Rectal smooth muscle tissue (tissue), 1 donor: ENCODE data around the gene LY6G6F.

Experiments
- H3K27ac ChIP-seq: one replicate; pipeline ENCODE4 v1.7.0; 2013; ENCODE audit warnings: low read depth, low read length, inconsistent platforms
- H3K27me3 ChIP-seq: one replicate; pipeline ENCODE4 v1.7.0; 2013; ENCODE audit warnings: low read length; ENCODE audit not compliant: control insufficient read depth, insufficient read depth
- H3K36me3 ChIP-seq: one replicate; pipeline ENCODE4 v1.7.0; 2013; ENCODE audit warnings: low read length; ENCODE audit not compliant: control insufficient read depth, insufficient read depth
- H3K4me1 ChIP-seq: one replicate; pipeline ENCODE4 v1.7.0; 2013; ENCODE audit warnings: low read length; ENCODE audit not compliant: control insufficient read depth, insufficient read depth
- H3K4me3 ChIP-seq: one replicate; pipeline ENCODE4 v1.7.0; 2013; ENCODE audit warnings: low read length
- H3K9ac ChIP-seq: one replicate; pipeline ENCODE4 v1.7.0; 2013; ENCODE audit warnings: low read length

The LY6G6F gene

DNA sequence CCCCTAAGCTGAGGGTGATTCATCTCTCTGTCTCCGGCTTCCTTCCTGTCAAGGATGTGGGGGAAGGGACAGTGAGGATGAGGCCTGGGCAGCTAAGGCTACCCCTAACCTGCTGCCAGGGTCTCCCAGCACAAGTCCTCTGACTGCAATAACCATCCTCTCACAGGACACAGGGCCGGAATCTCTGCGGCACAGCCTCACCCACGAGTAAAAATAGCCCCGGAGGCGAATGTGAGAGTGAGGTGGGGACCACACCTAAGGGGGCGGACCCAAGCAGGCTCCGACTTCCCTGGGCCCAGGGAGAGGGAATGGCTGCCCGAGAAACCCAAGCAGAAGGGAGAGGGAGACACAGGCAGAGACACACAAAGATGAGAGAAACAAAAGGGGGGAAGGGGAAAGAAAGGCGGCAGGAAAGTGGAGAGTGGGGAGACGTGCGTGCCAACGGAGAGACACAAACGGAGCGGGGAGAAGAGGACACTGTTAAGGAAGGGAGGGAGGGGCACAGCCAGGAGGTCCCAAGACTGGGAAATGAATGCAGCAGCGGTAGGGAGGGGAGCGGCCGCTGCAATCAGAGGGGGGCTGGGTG lies 28.2 kb downstream of the LY6G6F start:
- Histone ChIP-seq H3K4me1 (peaks cover 15% of the 10 kb centered on the region), H3K27me3 (no peaks in the 10 kb centered on the region), H3K27ac (peak overlapping the region; percentile 92), H3K4me3 (peak overlapping the region; percentile 98), H3K36me3 (peaks cover 24% of the 10 kb centered on the region), H3K9ac (peak overlapping the region; percentile 97)

DNA sequence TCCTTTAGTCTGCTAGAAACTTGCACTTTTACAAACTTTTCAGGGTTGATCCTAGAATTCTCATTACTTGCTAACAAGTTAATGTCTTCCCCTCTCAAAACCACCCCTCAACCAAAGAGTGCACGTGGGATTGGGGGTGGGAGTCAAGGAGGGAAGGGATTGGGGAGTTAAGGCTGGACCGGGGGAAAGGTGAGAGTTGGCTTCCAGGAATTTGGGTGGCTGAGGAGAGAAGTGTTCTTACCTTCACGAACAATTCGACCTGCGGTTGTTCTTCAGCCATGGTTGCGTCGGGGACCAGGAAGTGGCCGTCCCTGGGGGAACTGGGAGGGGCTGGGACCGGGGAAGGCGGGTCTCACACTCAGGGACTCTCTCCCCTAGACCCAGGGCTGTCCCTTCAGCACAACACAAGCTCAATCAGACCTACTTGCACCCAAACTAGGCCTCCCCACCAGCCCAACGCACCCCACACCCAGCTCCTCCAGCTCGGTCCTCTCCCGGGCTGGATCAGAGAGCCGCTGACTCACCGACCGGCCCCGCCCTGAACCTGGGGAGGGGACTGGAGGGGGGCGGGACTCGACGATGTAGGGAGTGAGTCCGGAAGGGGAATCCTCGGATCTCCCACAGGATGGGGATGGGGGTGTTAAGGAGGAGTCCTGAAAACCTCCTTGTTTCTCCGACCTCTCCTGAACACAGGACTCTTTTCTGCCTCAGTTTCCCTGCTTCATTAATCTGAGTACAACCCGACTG lies 29.5 kb downstream of the LY6G6F start, which contains the start of gene CLIC1:
CLIC1 (minus strand) TSS at position 510 of the 747 bp plus-strand sequence; CDS start at position 280, 230 bp downstream.
- Histone ChIP-seq H3K27ac (peak within 1 kb of the TSS; percentile 92), H3K4me1 (peaks cover 15% of the 10 kb centered on the region), H3K4me3 (peak within 1 kb of the TSS; percentile 98), H3K9ac (peak within 1 kb of the TSS; percentile 97), H3K36me3 (peaks cover 24% of the 10 kb centered on the region), H3K27me3 (no peaks in the 10 kb centered on the region)

DNA sequence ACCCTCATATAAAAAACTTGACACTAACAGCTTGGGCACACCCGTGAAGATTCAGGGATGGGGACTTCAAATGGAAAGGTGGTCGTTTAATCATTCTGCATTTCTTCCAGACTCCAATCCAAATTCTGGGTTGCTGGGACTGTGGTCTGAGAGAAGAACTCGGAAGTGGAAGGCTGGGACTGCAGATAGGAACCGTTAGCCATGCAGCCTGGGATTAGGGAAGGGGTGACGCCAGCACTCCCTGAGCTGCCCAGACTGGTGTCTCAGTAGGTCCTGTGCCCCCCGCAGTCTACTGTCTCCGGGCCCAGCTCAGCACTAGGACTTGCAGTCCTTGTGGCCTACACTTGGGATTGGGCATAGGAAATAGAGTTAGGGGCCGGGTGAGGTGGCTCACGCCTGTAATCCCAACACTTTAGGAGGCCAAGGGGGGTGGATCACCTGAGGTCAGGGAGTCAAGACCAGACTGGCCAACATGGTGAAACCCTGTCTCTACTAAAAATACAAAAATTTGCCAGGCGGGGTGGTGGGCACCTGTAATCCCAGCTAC lies 30.2 kb downstream of the LY6G6F start:
- H3K27ac ChIP-seq = peak overlapping the region; percentile 92
- H3K4me1 ChIP-seq = peaks cover 15% of the 10 kb centered on the region
- H3K36me3 ChIP-seq = peaks cover 20% of the 10 kb centered on the region
- peak overlapping the region; percentile 98 for H3K4me3 ChIP-seq
- no peaks in the 10 kb centered on the region for H3K27me3 ChIP-seq
- H3K9ac ChIP-seq = no peak overlapping the region

DNA sequence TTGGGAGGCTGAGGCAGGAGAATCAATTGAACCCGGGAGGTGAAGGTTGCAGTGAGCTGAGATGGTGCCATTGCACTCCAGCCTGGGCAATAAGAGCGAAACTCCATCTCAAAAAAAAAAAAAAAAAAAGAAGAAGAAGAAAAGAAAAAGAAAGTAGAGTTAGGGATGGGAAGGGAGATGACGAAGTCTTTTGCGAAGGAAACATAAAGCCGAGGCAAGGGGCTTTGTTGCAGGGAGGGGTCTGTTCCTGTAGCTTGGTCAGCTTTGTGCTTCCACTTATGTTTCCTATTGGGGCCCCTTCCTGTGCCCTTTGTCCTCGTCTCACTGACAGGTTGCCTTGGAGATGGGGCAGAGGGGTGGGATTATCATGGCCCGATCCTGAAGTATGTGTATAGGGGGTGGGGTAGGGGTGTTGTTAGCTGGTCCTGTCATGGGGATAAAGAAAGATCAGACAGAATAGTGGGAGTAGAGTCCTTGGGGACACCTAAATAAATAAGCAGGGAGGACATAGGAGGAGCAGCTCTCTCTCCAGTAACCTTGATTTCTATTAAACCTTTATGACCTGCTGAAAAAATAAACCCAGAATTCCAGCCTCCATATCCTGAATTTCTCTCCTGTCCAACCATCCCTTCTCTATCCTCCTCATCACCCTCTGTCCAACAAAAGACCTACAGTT lies 30.8 kb downstream of the LY6G6F start:
- Histone ChIP-seq H3K27me3 (no peaks in the 10 kb centered on the region), H3K36me3 (peaks cover 14% of the 10 kb centered on the region), H3K4me1 (peaks cover 15% of the 10 kb centered on the region), H3K4me3 (peak overlapping the region; percentile 39), H3K9ac (no peak overlapping the region), H3K27ac (peak overlapping the region; percentile 43)

DNA sequence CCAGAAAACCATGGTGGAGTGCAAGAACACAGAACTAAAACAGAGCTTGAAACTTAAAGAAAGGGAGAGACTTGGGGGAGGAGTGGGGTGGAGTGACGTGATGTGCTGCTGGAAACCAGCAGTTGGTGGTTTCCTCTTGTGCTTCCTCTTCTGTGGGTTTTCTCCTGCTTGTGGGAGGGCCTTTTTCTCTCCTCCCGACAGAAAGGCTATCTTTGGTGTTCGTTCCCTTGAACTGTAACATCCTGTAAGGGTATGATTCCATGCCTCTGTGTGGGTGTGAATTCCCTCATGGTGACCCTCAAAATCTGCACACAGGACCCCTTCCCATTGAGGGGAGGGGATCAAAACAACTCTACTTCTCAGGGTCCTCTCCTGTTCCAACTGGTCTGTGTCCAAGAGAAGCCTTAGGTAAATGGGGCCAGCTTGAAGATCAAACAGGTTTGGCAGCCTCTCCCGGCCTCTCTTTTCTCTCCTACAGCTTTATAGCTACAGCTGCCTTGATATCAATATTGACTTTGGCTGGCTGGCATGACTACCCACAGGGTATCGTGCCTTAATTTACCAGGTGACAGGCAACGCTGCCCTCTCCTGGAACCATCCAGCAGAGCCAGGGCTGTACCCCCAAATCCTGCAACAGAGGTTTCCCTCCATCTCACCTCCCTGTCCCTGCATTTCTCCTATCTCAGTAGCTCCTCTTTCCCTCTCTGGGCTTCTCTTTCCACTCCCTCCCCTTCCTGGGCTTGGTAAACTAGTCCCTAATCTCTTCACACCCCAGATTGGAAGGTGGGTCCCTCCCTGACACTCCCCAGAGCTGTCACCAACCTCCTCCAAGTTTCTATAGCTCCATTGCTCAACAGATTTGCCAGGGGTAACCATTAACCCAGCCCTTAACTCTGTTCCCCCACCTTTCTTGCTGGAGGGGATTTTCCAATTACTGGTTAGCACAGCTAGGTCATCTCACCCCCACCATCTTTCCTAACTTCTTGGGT lies 31.6 kb downstream of the LY6G6F start:
- Histone ChIP-seq H3K4me3 (peak overlapping the region; percentile 45), H3K36me3 (peaks cover 10% of the 10 kb centered on the region), H3K27me3 (no peaks in the 10 kb centered on the region), H3K4me1 (peaks cover 15% of the 10 kb centered on the region), H3K9ac (peak overlapping the region; percentile 42), H3K27ac (peak overlapping the region; percentile 42)

DNA sequence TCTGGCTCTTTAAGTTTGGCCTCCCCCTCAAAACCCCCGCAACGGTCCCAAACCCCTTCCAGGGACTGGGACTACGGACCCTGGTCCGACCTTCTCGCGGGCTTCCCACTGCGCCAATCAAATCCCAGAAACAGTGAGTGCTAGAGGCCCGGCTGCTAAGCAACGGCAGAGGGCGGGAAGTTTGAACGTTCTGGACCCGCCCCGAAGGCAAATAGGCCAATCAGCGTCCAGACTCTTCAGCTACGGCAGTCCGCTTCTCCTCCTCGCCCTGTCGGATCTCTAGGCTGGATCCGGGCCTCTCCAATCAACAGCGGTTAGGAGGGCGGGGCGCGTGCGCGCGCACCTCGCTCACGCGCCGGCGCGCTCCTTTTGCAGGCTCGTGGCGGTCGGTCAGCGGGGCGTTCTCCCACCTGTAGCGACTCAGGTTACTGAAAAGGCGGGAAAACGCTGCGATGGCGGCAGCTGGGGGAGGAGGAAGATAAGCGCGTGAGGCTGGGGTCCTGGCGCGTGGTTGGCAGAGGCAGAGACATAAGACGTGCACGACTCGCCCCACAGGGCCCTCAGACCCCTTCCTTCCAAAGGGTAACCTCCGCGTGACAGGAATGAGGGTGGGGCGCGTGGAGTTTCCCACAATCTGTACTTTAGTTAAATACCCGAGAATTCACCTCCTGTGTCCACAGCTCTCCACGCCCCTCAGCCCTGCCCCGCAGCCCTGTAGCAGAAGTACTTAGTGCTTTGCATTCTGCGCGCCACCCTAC lies 33.2 kb downstream of the LY6G6F start, which contains the start of gene MSH5:
MSH5 (plus strand) TSS at position 367 of the 758 bp plus-strand sequence. CDS start 462 bp downstream, outside the sequence.
- Histone ChIP-seq H3K27me3 (no peaks in the 10 kb centered on the region), H3K36me3 (no peaks in the 10 kb centered on the region), H3K9ac (peak within 1 kb of the TSS; percentile 82), H3K4me3 (peak within 1 kb of the TSS; percentile 90), H3K27ac (peak within 1 kb of the TSS; percentile 30), H3K4me1 (peaks cover 8% of the 10 kb centered on the region)

DNA sequence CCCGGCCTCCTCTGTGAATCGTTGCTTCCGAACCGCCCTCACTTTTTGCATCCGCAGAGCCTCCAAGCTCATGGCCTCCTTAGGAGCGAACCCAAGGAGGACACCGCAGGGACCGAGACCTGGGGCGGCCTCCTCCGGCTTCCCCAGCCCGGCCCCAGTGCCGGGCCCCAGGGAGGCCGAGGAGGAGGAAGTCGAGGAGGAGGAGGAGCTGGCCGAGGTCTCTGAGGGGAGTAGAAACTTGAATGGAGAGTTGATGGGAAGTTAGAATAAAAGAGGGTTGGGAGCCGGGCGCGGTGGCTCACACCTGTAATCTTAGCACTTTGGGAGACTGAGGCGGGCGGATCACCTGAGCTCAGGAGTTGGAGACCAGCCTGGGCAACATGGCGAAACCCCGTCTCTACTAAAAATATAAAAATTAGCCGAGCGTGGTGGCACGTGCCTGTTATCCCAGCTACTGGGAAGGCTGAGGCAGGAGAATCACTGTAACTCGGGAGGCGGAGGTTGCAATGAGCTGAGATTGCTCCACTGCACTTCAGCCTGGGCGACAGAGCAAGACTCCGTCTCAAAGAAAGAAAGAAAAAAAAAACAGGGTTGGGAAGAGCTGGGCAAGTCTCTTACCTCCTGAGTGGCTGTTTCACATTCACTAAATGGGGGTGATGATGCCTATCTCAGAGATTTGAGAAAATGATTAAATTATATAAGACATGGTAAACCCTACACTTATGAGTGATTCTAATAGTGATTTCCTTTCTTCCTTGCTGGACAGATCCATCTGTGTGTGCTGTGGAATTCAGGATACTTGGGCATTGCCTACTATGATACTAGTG lies 33.9 kb downstream of the LY6G6F start:
- Histone ChIP-seq H3K27me3 (no peaks in the 10 kb centered on the region), H3K4me3 (peak overlapping the region; percentile 90), H3K27ac (peak overlapping the region; percentile 30), H3K4me1 (peaks cover 8% of the 10 kb centered on the region), H3K36me3 (no peaks in the 10 kb centered on the region), H3K9ac (peak overlapping the region; percentile 82)

DNA sequence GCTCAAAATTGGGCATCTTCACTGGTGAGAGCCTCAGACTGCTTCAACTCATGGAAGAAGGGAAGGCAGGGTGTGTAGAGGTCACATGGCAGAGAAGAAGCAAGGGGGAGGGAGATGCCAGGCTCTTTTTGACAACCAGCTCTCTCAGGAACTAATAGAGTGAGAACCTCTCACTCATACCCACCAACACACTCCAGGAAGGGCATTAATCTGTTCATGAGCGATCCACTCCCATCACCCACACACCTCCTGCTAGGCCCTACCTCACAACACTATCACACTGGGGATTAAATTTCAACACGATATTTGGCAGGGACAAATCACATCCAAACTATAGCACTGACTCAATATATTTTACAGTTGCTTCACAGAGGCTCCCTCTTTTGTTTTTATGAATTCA lies 35.1 kb downstream of the LY6G6F start:
- no peak overlapping the region for H3K9ac ChIP-seq
- H3K27ac ChIP-seq = no peak overlapping the region
- no peaks in the 10 kb centered on the region for H3K27me3 ChIP-seq
- H3K4me3 ChIP-seq = no peak overlapping the region
- no peaks in the 10 kb centered on the region for H3K36me3 ChIP-seq
- H3K4me1 ChIP-seq = peaks cover 4% of the 10 kb centered on the region

DNA sequence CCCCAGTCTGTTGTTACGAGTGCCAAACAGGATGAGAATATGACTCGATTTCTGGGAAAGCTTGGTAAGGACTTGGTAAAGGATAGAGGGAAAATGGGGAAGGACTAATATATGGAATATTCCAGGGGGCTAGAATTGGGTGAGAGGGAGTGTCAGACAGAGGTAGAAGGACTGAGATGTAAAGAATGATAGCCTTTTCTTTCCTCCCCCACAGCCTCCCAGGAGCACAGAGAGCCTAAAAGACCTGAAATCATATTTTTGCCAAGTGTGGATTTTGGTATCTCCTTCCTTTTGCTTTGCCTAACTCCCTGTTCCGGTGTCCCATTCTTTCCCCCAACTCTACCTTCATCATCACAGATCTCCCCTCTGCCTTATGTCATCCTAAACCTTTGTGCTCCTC lies 36.2 kb downstream of the LY6G6F start:
- Histone ChIP-seq H3K27me3 (no peaks in the 10 kb centered on the region), H3K4me1 (peaks cover 3% of the 10 kb centered on the region), H3K9ac (no peak overlapping the region), H3K36me3 (no peaks in the 10 kb centered on the region), H3K4me3 (no peak overlapping the region), H3K27ac (no peak overlapping the region)

DNA sequence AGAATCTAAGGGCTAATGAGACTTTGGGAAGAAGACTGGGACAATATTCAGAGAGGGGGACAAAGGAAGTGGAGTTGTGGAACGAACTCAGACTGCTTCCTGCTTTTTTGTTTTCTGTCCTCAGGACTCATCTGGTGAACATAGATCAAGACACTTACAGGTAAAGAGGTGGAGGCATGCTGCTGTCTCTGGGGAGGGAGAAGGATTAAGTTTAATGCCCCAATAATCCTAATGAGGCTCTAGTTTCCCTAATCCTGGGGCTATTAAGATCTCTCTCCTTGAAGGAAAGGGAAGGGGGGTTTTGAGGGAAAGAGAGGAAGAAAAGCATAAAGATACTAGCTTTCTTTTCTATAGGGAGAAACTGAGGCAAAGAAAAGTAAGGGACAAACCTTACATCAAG lies 37.8 kb downstream of the LY6G6F start:
- Histone ChIP-seq H3K36me3 (no peaks in the 10 kb centered on the region), H3K4me3 (no peak overlapping the region), H3K4me1 (no peaks in the 10 kb centered on the region), H3K27ac (no peak overlapping the region), H3K9ac (no peak overlapping the region), H3K27me3 (no peaks in the 10 kb centered on the region)
